Lower lobe of right lung (tissue), 2 donors: ENCODE data around the gene PFKFB2. TPM values are rescaled to one million over a fixed set of nuclear protein-coding genes. Genes with fewer than 3 reads are reported as not detected.

ENCODE experiments used
- ATAC-seq, 2 donors: fragments of 200-7000 bp; cut with Tn5 transposase; one replicate each; pipeline ENCODE4 v1.9.1; 2020 to 2022; ENCODE audit warnings: mild to moderate bottlenecking in 2 of 2, moderate library complexity in 2 of 2
- DNase-seq: peaks from one replicate; pipeline ENCODE4 v3.0.0-alpha.2; 2020
- H3K27ac ChIP-seq: fragments of 200-600 bp; one replicate; pipeline ENCODE4 v1.8.0; 2022
- H3K27me3 ChIP-seq: fragments of 200-600 bp; one replicate; pipeline ENCODE4 v1.8.0; 2022; ENCODE audit warnings: low read depth
- H3K36me3 ChIP-seq: fragments of 200-600 bp; one replicate; pipeline ENCODE4 v1.8.0; 2022; ENCODE audit warnings: mild to moderate bottlenecking
- H3K4me1 ChIP-seq: fragments of 200-600 bp; one replicate; pipeline ENCODE4 v1.8.0; 2022
- H3K4me3 ChIP-seq: fragments of 200-600 bp; one replicate; pipeline ENCODE4 v1.8.0; 2022; ENCODE audit warnings: mild to moderate bottlenecking
- H3K9me3 ChIP-seq: fragments of 200-600 bp; one replicate; pipeline ENCODE4 v1.8.0; 2022
- intact Hi-C: fragments of 100-400 bp; cut with DNase I; formaldehyde crosslinking; loops from one replicate; pipeline ENCODE4 v1.11.0; 2022
- total RNA-seq: library from RNA; stranded (reverse); fragmentation: NEBNext Ultra II Directional; extraction: Animal tissue kit (Norgen Biotek cat#: 25700); gene quantifications from one replicate; pipeline ENCODE4 v1.2.1, GENCODE V29; 2021
- TF ChIP-seq, protein P1 (sequence below): fragments of 200-600 bp; IDR thresholded peaks from one replicate; pipeline ENCODE4 v1.8.0; 2022; ENCODE audit warnings: antibody characterized with exemption, mild to moderate bottlenecking
- donor health status: DM: no; HTN: yes; CAD: no; lungs with severe emphysema.

PFKFB2 gene
- total RNA-seq, 1 donor from 2014 or later, result 41.5 TPM

DNA sequence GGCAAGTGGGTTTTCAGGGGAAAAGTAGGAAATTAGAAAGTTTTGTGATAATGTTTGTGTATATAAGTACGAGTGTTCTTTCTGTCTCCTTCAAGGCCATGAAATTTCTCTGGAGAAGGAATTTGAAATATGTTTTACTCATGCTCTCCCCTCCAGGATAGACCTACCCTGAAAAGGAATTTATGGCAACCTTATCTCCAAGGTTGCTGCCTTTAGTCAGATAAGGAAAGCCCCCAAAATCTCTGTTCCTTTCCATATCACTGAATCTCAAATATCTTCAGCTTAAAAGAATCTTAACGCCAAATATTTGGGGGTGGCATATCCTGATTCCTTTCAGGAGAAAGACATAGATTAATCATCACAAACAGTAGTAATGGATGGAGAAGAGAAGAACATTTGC lies 35.1 kb downstream of the PFKFB2 start:
- H3K27ac ChIP-seq, result peak overlapping the region; percentile 0
- ATAC-seq (no peak), DNase-seq (no peak)
- no peaks in the 10 kb centered on the region for H3K36me3 ChIP-seq
- TF ChIP-seq, protein P1, sequence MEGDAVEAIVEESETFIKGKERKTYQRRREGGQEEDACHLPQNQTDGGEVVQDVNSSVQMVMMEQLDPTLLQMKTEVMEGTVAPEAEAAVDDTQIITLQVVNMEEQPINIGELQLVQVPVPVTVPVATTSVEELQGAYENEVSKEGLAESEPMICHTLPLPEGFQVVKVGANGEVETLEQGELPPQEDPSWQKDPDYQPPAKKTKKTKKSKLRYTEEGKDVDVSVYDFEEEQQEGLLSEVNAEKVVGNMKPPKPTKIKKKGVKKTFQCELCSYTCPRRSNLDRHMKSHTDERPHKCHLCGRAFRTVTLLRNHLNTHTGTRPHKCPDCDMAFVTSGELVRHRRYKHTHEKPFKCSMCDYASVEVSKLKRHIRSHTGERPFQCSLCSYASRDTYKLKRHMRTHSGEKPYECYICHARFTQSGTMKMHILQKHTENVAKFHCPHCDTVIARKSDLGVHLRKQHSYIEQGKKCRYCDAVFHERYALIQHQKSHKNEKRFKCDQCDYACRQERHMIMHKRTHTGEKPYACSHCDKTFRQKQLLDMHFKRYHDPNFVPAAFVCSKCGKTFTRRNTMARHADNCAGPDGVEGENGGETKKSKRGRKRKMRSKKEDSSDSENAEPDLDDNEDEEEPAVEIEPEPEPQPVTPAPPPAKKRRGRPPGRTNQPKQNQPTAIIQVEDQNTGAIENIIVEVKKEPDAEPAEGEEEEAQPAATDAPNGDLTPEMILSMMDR, result no peak
- no peaks in the 10 kb centered on the region for H3K27me3 ChIP-seq
- H3K9me3 ChIP-seq, result no peaks in the 10 kb centered on the region
- intact Hi-C loops, result loop anchor here (10.0 kb wide), 1 partner anchor 317 kb away; no protein-coding TSS in a partner anchor
- H3K4me1 ChIP-seq, result peaks cover 38% of the 10 kb centered on the region
- no peak overlapping the region for H3K4me3 ChIP-seq

DNA sequence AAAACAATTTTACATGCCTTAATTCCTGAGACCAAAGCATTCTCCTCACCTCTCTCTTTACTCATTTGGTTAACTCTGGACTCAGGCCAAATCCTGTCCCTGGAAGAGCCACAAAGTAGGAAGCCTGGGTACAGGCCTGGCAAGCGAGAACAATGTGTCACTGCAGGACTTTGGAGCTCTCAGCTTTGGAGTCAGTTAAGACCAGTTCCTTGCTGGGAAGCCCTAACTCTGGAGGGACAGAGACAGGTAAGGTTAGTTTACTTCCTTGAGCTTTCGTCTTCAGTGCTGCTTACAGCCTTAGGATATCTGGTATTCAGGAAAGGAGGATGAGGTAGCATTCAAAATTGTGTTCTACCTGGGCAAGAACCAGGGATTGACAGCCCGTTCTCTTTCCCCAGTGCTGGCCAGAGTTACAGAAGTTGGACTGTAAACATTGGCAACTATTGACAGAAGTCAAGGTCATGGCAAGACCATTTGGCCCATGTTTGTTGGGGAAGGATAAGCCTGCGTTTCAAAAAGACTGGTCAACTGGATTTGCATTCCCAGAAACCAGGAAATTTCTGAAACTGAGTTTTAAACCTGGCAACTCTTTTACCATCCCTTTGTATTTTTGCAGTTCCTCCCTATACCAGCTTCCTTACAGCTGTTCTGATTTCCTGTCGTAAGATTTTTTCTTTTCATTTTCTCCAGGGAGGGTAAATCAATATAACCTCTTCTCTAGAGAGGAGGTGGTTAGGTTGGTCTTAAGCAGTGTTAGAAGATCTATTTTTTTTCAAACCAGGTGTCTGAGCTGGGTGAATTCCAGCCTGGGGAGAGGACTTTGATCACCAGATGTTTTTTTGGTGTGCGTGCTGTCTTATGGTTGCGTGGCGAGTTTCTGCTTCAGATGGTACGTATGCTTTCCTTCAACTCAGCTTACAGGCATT lies 35.9 kb downstream of the PFKFB2 start, which contains the start of gene C4BPB:
Gene C4BPB (plus strand): TSS at position 160 of the 926 bp plus-strand sequence. CDS start 672 bp downstream, at position 832.
- Histone ChIP-seq H3K27ac (peak within 1 kb of the TSS; percentile 0), H3K9me3 (no peaks in the 10 kb centered on the region), H3K36me3 (no peaks in the 10 kb centered on the region), H3K4me1 (peaks cover 32% of the 10 kb centered on the region), H3K4me3 (peak within 1 kb of the TSS; percentile 17), H3K27me3 (no peaks in the 10 kb centered on the region)
- ATAC-seq, result peak; percentile 39 to 56
- no peak for DNase-seq
- intact Hi-C loops, result loop anchor here (10.0 kb wide), 1 partner anchor 316 kb away; no protein-coding TSS in a partner anchor
- TF ChIP-seq, protein P1, result no peak

DNA sequence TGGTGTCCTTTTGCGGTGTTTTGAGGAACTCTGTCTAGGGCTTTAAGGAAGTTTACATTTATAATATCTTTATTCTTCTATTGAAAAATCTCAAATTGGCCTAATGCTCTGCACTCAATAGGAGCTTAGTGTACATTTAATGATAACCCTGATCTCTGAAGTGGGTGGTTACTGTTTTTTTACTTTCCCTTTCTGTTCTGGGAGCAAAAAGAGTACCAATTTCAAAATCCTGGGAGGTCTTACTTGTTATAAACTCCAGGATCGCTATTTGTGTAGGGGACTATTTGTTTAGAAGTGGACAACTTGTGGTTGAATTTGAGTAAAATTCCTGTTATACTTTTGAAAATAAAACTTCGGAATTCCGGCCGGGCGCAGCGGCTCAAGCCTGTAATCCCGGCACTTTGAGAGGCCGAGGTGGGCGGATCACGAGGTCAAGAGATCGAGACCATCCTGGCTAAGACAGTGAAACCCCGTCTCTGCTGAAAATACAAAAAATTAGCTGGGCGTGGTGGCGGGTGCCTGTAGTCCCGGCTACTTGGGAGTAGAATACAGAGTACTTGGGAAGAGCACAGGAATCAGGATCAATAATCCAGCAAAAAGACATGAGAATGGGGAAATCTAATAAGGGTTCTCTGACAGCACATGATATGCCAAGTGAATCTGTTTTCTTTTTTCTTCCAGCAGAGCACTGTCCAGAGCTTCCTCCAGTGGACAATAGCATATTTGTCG lies 36.7 kb downstream of the PFKFB2 start:
- Histone ChIP-seq H3K27ac (no peak overlapping the region), H3K9me3 (no peaks in the 10 kb centered on the region), H3K36me3 (no peaks in the 10 kb centered on the region), H3K27me3 (no peaks in the 10 kb centered on the region), H3K4me3 (peak overlapping the region; percentile 17), H3K4me1 (peaks cover 23% of the 10 kb centered on the region)
- intact Hi-C loops, result loop anchor here (10.0 kb wide), 1 partner anchor 315 kb away; no protein-coding TSS in a partner anchor
- TF ChIP-seq, protein P1, result no peak
- no peak for DNase-seq
- ATAC-seq, result no peak

DNA sequence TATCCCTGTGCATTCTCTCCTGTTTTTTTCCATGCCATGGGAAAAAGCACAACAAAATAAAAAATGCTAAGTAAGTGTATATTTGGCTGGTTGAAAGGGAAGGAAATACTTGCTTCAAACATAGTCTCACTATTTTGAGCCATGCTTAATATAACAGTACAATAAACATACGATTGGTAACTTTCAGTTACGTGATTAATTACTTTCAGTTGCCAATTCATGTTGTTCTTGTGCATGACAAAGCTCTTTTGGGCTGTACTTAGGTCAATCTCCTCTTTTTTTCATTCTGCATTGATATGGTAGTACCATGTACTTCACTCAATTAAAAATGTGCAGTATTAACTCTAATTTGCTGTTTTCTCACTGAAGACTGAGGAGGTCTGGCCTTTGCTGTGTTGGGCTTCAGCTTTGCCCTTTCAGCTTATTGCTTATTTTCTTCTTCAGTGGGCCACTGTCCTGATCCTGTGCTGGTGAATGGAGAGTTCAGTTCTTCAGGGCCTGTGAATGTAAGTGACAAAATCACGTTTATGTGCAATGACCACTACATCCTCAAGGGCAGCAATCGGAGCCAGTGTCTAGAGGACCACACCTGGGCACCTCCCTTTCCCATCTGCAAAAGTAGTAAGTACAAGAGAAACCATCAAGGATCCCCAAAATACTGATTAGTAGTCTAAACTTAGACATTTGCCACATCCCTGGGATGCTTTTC lies 38.3 kb downstream of the PFKFB2 start:
- no peak overlapping the region for H3K27ac ChIP-seq
- TF ChIP-seq, protein P1, result no peak
- H3K9me3 ChIP-seq, result no peaks in the 10 kb centered on the region
- intact Hi-C loops, result no loop called here
- ATAC-seq (no peak), DNase-seq (no peak)
- no peak overlapping the region for H3K4me3 ChIP-seq
- no peaks in the 10 kb centered on the region for H3K27me3 ChIP-seq
- peaks cover 15% of the 10 kb centered on the region for H3K4me1 ChIP-seq
- no peaks in the 10 kb centered on the region for H3K36me3 ChIP-seq

DNA sequence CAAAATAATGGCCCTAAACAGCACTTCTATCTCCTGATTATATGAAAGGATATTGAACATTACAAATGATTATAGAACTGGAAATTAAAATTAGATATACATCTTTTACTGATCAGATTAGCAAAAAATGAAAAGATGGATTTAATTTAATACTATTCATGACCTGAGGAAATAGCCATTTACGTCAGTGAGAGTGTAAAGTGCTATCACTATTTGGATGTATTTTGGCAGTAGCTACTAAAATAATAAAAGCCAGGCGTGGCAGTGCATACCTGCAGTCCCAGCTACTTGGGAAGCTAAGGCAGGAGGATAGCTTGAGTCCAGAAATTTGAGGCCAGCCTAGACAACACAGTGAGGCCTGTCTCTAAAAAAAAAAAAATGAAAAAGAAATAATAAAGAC lies 40.9 kb downstream of the PFKFB2 start:
- no peak overlapping the region for H3K27ac ChIP-seq
- H3K9me3 ChIP-seq, result no peaks in the 10 kb centered on the region
- no peak overlapping the region for H3K4me3 ChIP-seq
- ATAC-seq (no peak), DNase-seq (no peak)
- no peaks in the 10 kb centered on the region for H3K36me3 ChIP-seq
- TF ChIP-seq, protein P1, result no peak
- H3K4me1 ChIP-seq, result peaks cover 10% of the 10 kb centered on the region
- intact Hi-C loops, result no loop called here
- no peaks in the 10 kb centered on the region for H3K27me3 ChIP-seq
